ENCODE measurements around the gene CCL18. TPM values are rescaled to one million over a fixed set of nuclear protein-coding genes. Genes with fewer than 3 reads are reported as not detected.

The CCL18 gene
- total RNA-seq, 2 donors from 2014 or later: not detected

GRCh38 chr17:36057911-36058310 is 6.2 kb upstream of the CCL18 start:
- Histone ChIP-seq H3K9me3 (ENCODE audit: control insufficient read depth, low read length) (no peaks in the 10 kb centered on the region), H3K27me3 (ENCODE audit: control insufficient read depth, insufficient read depth, low read length, poor library complexity, severe bottlenecking) (no peaks in the 10 kb centered on the region), H3K4me1 (ENCODE audit: control insufficient read depth, insufficient read depth, low read length) (no peaks in the 10 kb centered on the region), H3K36me3 (ENCODE audit: control insufficient read depth, insufficient read depth, low read length) (no peaks in the 10 kb centered on the region), H3K4me3 (ENCODE audit: low read length) (no peak overlapping the region), H3K27ac (ENCODE audit: low read depth, low read length) (no peak overlapping the region), H3K9ac (ENCODE audit: extremely low read depth, low read length, poor library complexity, severe bottlenecking) (no peak overlapping the region)
- H3K27ac Mint-ChIP-seq: no peak overlapping the region
- no peak for DNase-seq
- no peaks in the 10 kb centered on the region for H3K9me3 Mint-ChIP-seq
- peaks cover 5% of the 10 kb centered on the region for H3K27me3 Mint-ChIP-seq (ENCODE audit: insufficient read depth)
- H3K36me3 Mint-ChIP-seq (ENCODE audit: low read depth): no peaks in the 10 kb centered on the region
- no peaks in the 10 kb centered on the region for H3K4me1 Mint-ChIP-seq
- H3K4me3 Mint-ChIP-seq: no peak overlapping the region
- TF ChIP-seq CTCF (conservative IDR thresholded peaks at IDR 0.05): no peak

- Histone ChIP-seq H3K4me3 (ENCODE audit: low read length) (no peak overlapping the region), H3K27ac (ENCODE audit: low read depth, low read length) (no peak overlapping the region), H3K4me1 (ENCODE audit: control insufficient read depth, insufficient read depth, low read length) (no peaks in the 10 kb centered on the region), H3K36me3 (ENCODE audit: control insufficient read depth, insufficient read depth, low read length) (no peaks in the 10 kb centered on the region), H3K9me3 (ENCODE audit: control insufficient read depth, low read length) (no peaks in the 10 kb centered on the region), H3K27me3 (ENCODE audit: control insufficient read depth, insufficient read depth, low read length, poor library complexity, severe bottlenecking) (no peaks in the 10 kb centered on the region), H3K9ac (ENCODE audit: extremely low read depth, low read length, poor library complexity, severe bottlenecking) (no peak overlapping the region)
- no peak for DNase-seq
- H3K4me1 Mint-ChIP-seq: no peaks in the 10 kb centered on the region
- H3K27me3 Mint-ChIP-seq (ENCODE audit: insufficient read depth): peaks cover 5% of the 10 kb centered on the region
- TF ChIP-seq CTCF (conservative IDR thresholded peaks at IDR 0.05): no peak
- no peak overlapping the region for H3K4me3 Mint-ChIP-seq
- no peaks in the 10 kb centered on the region for H3K36me3 Mint-ChIP-seq (ENCODE audit: low read depth)
- no peaks in the 10 kb centered on the region for H3K9me3 Mint-ChIP-seq
- WGBS, 2 experiments (ENCODE audit: insufficient coverage in 1 of 2, insufficient read length in 1 of 2): 89 to 96% methylated on average over 6 to 7 of the region's 7 CpGs
- H3K27ac Mint-ChIP-seq: no peak overlapping the region
Observed at GRCh38 chr17:36059406-36059805, 4.7 kb upstream of the CCL18 start.

- no peak for TF ChIP-seq CTCF (conservative IDR thresholded peaks at IDR 0.05)
- Histone ChIP-seq H3K9ac (ENCODE audit: extremely low read depth, low read length, poor library complexity, severe bottlenecking) (no peak overlapping the region), H3K4me1 (ENCODE audit: control insufficient read depth, insufficient read depth, low read length) (no peaks in the 10 kb centered on the region), H3K27me3 (ENCODE audit: control insufficient read depth, insufficient read depth, low read length, poor library complexity, severe bottlenecking) (no peaks in the 10 kb centered on the region), H3K27ac (ENCODE audit: low read depth, low read length) (no peak overlapping the region), H3K36me3 (ENCODE audit: control insufficient read depth, insufficient read depth, low read length) (no peaks in the 10 kb centered on the region), H3K9me3 (ENCODE audit: control insufficient read depth, low read length) (no peaks in the 10 kb centered on the region), H3K4me3 (ENCODE audit: low read length) (no peak overlapping the region)
- no peak for DNase-seq
- Mint-ChIP-seq H3K9me3 (no peaks in the 10 kb centered on the region), H3K4me1 (no peaks in the 10 kb centered on the region), H3K36me3 (ENCODE audit: low read depth) (no peaks in the 10 kb centered on the region), H3K4me3 (no peak overlapping the region), H3K27ac (no peak overlapping the region), H3K27me3 (ENCODE audit: insufficient read depth) (peaks cover 5% of the 10 kb centered on the region)
- WGBS, 2 experiments (ENCODE audit: insufficient coverage in 1 of 2, insufficient read length in 1 of 2): 85 to 93% methylated on average over 2 of the region's 2 CpGs
Observed at GRCh38 chr17:36060816-36061215, 3.3 kb upstream of the CCL18 start.

Measured in endodermal cell (in vitro differentiated cells).